ENCODE measurements around the gene CABYR. TPM values are rescaled to one million over a fixed set of nuclear protein-coding genes. Genes with fewer than 3 reads are reported as not detected.

The CABYR gene
- total RNA-seq, 1 donor: 4.0 TPM

GRCh38 chr18:24187689-24188088, 48.8 kb downstream of the CABYR start:
- Histone ChIP-seq H4K20me1 (ENCODE audit: insufficient read depth, low read length) (no peaks in the 10 kb centered on the region), H3K4me3 (ENCODE audit: insufficient read depth, low read length) (no peak overlapping the region), H3K36me3 (ENCODE audit: insufficient read depth, low read length) (no peaks in the 10 kb centered on the region), H3K27ac (ENCODE audit: low read depth, low read length) (no peak overlapping the region), H2AFZ (ENCODE audit: low read length) (no peak overlapping the region), H3K79me2 (ENCODE audit: insufficient read depth, low read length) (no peaks in the 10 kb centered on the region), H3K4me1 (ENCODE audit: insufficient read depth, low read length) (peaks cover 5% of the 10 kb centered on the region), H3K4me2 (ENCODE audit: insufficient read depth, low read length) (no peak overlapping the region), H3K27me3 (ENCODE audit: insufficient read depth, low read length) (no peaks in the 10 kb centered on the region), H3K9me3 (ENCODE audit: low read depth, low read length) (no peaks in the 10 kb centered on the region)
- DNase-seq (ENCODE audit: insufficient read length, low spot score, missing footprints): no peak
- no peak for TF ChIP-seq CTCF (IDR thresholded peaks at IDR 0.05; ENCODE audit: extremely low read depth, low read depth, low read length)

GRCh38 chr18:24188120-24188519, 49.3 kb downstream of the CABYR start:
- no peaks in the 10 kb centered on the region for H3K36me3 ChIP-seq (ENCODE audit: insufficient read depth, low read length)
- no peaks in the 10 kb centered on the region for H4K20me1 ChIP-seq (ENCODE audit: insufficient read depth, low read length)
- TF ChIP-seq CTCF (IDR thresholded peaks at IDR 0.05; ENCODE audit: extremely low read depth, low read depth, low read length): no peak
- H3K9me3 ChIP-seq (ENCODE audit: low read depth, low read length): no peaks in the 10 kb centered on the region
- no peaks in the 10 kb centered on the region for H3K79me2 ChIP-seq (ENCODE audit: insufficient read depth, low read length)
- H3K27me3 ChIP-seq (ENCODE audit: insufficient read depth, low read length): no peaks in the 10 kb centered on the region
- H2AFZ ChIP-seq (ENCODE audit: low read length): no peak overlapping the region
- H3K4me3 ChIP-seq (ENCODE audit: insufficient read depth, low read length): no peak overlapping the region
- no peak for DNase-seq (ENCODE audit: insufficient read length, low spot score, missing footprints)
- H3K4me2 ChIP-seq (ENCODE audit: insufficient read depth, low read length): no peak overlapping the region
- H3K4me1 ChIP-seq (ENCODE audit: insufficient read depth, low read length): peaks cover 5% of the 10 kb centered on the region
- no peak overlapping the region for H3K27ac ChIP-seq (ENCODE audit: low read depth, low read length)

GRCh38 chr18:24189007-24189528, 50.2 kb downstream of the CABYR start:
- no peak overlapping the region for H2AFZ ChIP-seq (ENCODE audit: low read length)
- H3K4me2 ChIP-seq (ENCODE audit: insufficient read depth, low read length): no peak overlapping the region
- H3K27ac ChIP-seq (ENCODE audit: low read depth, low read length): no peak overlapping the region
- H3K36me3 ChIP-seq (ENCODE audit: insufficient read depth, low read length): no peaks in the 10 kb centered on the region
- peak; percentile 69 for DNase-seq (ENCODE audit: insufficient read length, low spot score, missing footprints)
- no peaks in the 10 kb centered on the region for H3K9me3 ChIP-seq (ENCODE audit: low read depth, low read length)
- no peaks in the 10 kb centered on the region for H3K27me3 ChIP-seq (ENCODE audit: insufficient read depth, low read length)
- no peaks in the 10 kb centered on the region for H4K20me1 ChIP-seq (ENCODE audit: insufficient read depth, low read length)
- no peak overlapping the region for H3K4me3 ChIP-seq (ENCODE audit: insufficient read depth, low read length)
- no peak for TF ChIP-seq CTCF (IDR thresholded peaks at IDR 0.05; ENCODE audit: extremely low read depth, low read depth, low read length)
- H3K4me1 ChIP-seq (ENCODE audit: insufficient read depth, low read length): peaks cover 5% of the 10 kb centered on the region
- H3K79me2 ChIP-seq (ENCODE audit: insufficient read depth, low read length): no peaks in the 10 kb centered on the region

- no peaks in the 10 kb centered on the region for H3K36me3 ChIP-seq (ENCODE audit: insufficient read depth, low read length)
- H4K20me1 ChIP-seq (ENCODE audit: insufficient read depth, low read length): no peaks in the 10 kb centered on the region
- H3K79me2 ChIP-seq (ENCODE audit: insufficient read depth, low read length): no peaks in the 10 kb centered on the region
- peaks cover 5% of the 10 kb centered on the region for H3K4me1 ChIP-seq (ENCODE audit: insufficient read depth, low read length)
- H2AFZ ChIP-seq (ENCODE audit: low read length): no peak overlapping the region
- H3K27me3 ChIP-seq (ENCODE audit: insufficient read depth, low read length): no peaks in the 10 kb centered on the region
- DNase-seq (ENCODE audit: insufficient read length, low spot score, missing footprints): no peak
- no peaks in the 10 kb centered on the region for H3K9me3 ChIP-seq (ENCODE audit: low read depth, low read length)
- no peak overlapping the region for H3K4me2 ChIP-seq (ENCODE audit: insufficient read depth, low read length)
- no peak for TF ChIP-seq CTCF (IDR thresholded peaks at IDR 0.05; ENCODE audit: extremely low read depth, low read depth, low read length)
- H3K4me3 ChIP-seq (ENCODE audit: insufficient read depth, low read length): no peak overlapping the region
- no peak overlapping the region for H3K27ac ChIP-seq (ENCODE audit: low read depth, low read length)
Measured at GRCh38 chr18:24189664-24190346, 50.9 kb downstream of the CABYR start.
